HG03342 (cell line): ENCODE data around the gene CPZ.

Experiments used
- ATAC-seq: cut with Tn5 transposase; IDR thresholded peaks from one replicate; pipeline ENCODE4 v1.9.1; 2021; ENCODE audit warnings: mild to moderate bottlenecking, moderate library complexity; ENCODE audit not compliant: unreplicated experiment

The CPZ gene

DNA sequence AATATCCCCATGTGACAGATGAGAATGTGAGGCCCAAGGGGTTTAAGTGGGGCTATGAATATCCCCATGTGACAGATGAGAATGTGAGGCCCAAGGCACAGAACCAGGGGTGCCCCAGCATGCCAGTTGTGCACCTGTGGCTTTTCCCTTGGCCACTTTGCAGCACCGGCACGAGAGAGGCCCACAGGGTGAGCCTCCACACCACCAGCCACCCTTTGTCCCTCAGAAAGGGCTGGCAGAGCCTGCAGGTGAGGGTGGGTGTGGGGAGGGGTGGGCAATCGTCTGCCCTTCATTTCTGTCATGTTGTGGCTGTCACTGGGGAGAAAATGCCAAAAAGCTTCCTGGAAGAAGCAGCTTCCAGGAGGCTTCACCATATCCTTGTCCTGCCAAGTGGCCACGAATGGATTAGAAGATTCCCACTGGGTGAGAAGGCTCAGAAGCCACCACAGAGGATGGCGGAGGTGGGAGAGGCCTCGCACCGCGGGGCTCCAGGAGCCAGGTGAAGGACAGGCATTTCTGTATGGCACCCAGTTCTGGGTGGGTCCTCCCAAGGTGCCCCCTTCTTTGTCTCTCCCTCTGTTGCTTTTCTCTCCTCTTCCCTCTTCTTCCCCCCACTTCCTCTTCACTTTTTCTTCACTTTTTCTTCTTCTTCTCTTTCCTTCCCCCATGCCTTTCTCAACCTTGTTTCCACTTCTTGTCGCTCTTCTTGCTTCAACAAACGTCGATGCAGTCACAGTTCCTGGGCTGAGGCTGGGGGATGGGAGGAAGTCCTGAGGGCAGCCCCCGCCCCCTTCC lies 12.8 kb upstream of the CPZ start:
- no peak for ATAC-seq

- no peak for ATAC-seq
Observed at GRCh38 chr4:8580321-8581093, 12.1 kb upstream of the CPZ start, which contains the start of gene GPR78. TSS of gene GPR78 (plus strand) at chr4:8580392. CDS start at chr4:8580983, 591 bp downstream.

- ATAC-seq: no peak
Observed at GRCh38 chr4:8581094-8581861, 11.3 kb upstream of the CPZ start.

DNA sequence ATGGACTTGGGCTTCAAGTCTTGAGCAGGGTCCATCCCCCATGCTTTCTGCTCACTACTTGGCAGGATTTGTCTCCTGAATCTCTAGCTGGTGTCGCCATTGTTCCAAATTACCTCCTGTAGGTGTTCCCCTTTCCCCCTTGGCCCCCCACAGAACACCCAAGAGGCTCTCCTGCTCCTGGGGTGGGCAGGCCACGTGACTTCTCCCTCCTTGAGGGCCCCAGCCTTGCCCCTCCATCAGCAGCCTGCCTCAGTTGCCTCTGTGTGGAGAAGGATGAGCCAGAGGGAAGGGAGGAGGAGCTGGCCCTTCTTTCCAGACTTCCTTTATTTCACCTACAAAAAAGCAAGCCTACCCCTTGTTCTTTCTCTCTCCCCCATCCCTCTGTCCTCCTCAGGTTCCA lies 10.5 kb upstream of the CPZ start:
- ATAC-seq: no peak

DNA sequence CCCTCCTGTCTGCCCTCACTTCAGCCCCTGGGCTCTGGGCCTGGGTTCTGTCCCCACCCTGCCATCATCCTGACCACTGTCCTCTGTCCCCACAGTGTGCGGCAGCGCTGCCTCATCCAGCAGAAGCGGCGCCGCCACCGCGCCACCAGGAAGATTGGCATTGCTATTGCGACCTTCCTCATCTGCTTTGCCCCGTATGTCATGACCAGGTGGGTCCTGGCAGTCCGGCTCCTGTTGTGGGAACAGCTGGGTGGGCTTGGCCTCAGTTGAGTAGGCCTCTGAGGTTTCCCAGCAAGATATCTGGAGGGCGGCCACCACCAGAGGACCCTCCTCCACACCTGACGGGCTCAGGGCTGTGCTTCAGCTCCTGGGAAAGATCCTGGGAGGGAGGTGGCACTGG lies 10.1 kb upstream of the CPZ start:
- no peak for ATAC-seq

- ATAC-seq: no peak
Observed at GRCh38 chr4:8582941-8583654, 9.5 kb upstream of the CPZ start.

GRCh38 chr4:8583655-8584025 lies 8.9 kb upstream of the CPZ start:
- no peak for ATAC-seq

GRCh38 chr4:8585186-8585585 lies 7.4 kb upstream of the CPZ start:
- ATAC-seq: no peak

- no peak for ATAC-seq
Observed at GRCh38 chr4:8585721-8586212, 6.8 kb upstream of the CPZ start.

- ATAC-seq: no peak
Observed at GRCh38 chr4:8586246-8586645, 6.3 kb upstream of the CPZ start.

- ATAC-seq: no peak
Observed at GRCh38 chr4:8586671-8587468, 5.7 kb upstream of the CPZ start.

DNA sequence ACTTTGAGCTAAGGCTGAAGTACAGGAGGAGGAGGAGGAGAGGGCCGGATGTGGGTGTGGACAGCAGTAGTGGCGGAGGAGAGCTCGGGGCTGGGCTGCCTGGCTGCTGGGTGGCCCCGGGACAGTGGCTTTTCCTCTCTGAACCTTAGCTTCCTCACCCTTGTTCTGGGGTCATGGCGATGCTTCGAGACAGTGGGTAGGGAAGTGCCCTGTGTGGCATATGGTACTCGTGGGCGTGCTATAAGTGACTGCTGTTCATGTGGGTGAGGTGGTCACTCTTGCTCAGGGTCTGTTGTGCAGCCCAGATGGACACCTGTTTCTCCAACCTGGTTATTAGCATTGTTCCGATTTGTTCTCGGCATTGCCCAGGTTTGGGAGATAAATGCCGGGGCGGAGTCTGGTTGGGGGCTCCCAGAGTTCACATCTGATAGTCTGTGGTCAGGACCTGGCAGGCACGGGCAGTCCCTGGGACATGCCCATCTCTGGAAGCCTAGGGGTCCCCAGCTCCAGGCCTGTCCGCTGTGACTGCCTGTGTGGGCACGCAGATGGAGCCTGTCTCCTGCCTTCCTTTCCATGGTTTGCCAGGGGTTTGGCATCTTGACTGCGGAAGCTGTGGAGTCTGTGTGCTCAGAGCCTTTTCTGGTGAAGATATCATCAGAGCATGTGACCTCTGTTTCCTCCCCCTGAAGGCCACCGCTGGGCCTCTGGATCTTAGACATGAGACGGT lies 4.9 kb upstream of the CPZ start:
- ATAC-seq: no peak

GRCh38 chr4:8588196-8588470 lies 4.4 kb upstream of the CPZ start:
- no peak for ATAC-seq

- no peak for ATAC-seq
Observed at GRCh38 chr4:8589336-8589735, 3.2 kb upstream of the CPZ start.

- no peak for ATAC-seq
Observed at GRCh38 chr4:8589823-8590545, 2.6 kb upstream of the CPZ start.

DNA sequence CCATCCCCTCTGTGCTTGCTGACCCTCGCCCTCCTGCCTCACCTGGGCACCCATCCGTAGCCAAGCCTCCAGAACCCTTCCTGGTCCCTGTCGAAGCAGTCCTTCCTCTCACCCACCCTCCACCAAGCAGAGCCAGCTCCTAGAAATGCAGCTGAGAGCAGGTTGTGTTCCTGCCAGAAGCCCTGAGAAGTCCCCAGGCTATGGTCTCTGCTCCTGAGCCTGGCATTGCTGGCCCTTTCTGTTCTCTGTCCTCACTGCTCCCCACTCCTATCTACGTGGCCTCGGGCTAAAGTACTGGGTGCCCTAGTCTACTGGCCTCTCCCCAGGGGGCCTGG lies 2.1 kb upstream of the CPZ start:
- ATAC-seq: no peak

DNA sequence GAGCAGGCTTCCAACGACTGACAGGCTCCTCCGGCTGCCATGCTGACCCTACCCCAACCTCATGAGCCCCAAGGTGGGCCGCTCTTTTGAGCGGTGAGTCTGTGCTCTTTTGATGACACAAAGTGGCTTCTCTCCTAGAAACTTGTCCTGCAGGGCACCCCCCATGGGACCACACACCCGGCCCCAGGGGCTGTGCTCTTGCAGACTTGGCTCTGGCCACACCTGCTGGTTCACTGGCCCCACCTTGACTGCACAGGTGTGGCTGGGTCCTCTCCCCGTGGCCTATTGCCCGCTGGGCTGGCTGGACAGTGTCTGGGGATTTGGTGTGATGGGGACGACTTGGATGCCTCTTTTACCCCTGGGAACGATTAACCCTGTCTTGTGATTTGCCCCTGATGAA lies 1.5 kb upstream of the CPZ start:
- no peak for ATAC-seq

GRCh38 chr4:8591626-8592365 lies 769 bp upstream of the CPZ start:
- ATAC-seq: no peak
